HG03060 (cell line): ENCODE data around the gene TMIGD1.
"Not testable (repeated sequence)": the region's sequence is repeated elsewhere in the genome, so short reads cannot be mapped to it uniquely, and the experiment has no call there.

Experiments
- ATAC-seq: cut with Tn5 transposase; IDR thresholded peaks from one replicate; pipeline ENCODE4 v1.9.1; 2021; ENCODE audit warnings: low read depth, moderate number of reproducible peaks; ENCODE audit not compliant: unreplicated experiment

Gene TMIGD1

GRCh38 chr17:30360086-30360808, 26.4 kb upstream of the TMIGD1 start:
- ATAC-seq: no peak

DNA sequence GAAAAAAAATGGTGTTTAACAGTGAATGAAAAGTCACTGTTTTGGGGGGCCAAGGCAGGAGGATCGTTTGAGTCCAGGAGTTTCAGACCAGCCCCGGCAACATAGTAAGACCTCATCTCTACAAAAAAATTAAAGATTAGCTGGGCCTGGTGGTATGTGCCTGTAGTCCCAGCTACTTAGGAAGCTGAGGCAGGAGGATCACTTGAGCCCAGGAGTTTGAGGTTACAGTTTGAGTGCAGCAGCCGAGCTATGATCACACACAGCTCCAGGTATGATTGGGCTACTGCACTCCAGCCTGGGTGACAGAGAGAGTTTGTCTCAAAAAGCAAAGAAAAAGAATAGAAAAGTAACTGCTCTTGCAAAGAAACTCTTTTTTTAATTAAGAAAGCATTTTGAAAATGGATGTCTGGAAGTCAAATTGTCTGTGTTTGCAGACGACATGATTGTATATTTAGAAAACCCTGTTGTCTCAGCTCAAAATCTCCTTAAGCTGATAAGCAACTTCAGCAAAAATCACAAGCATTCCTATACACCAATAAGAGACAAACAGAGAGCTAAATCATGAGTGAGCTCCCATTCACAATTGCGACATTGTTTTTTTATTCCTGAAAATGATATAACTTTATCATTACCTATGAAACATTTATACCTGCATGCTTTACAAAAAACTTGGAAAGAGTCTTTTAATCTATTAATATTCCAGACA, 24.4 kb upstream of the TMIGD1 start:
- no peak for ATAC-seq

DNA sequence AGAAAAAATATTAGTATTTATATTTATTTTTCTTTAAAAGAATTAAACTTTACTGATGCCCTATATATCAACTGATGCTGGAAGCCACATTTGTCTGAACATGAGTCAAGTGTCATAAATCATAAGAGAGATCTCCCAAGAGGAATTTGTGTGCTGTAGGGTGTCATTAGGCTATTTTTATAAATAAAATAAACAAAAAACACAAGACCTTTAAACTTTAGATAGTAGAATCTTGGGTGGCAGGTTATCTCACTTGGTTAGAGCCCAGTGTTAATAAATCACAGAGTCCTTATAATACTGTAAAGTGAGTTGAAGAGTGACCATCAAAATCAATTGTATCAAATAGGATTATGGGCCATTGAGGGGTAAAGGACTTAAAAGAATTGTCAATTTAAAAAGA, 23.6 kb upstream of the TMIGD1 start:
- ATAC-seq: no peak

DNA sequence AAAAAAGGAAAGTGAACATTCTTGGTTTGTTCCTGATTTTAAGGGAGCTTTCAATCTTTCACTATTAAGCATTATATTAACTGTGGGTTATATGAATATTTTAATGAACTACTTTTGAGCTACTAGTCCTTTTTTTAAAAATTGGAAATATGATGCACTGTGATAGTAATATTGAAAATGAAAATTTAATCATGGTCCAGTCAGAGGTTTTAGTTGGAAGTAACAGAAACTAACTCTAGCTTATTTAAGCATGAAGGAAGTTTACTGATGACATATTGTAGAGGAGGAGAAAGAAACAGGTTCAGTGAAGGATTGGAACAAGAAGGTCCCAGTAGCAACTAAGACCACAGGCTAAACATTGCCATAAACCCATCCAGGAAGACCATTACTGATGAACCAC, 20.8 kb upstream of the TMIGD1 start:
- no peak for ATAC-seq

- no peak for ATAC-seq
These were observed 18.5 kb upstream of the TMIGD1 start for GRCh38 chr17:30352240-30352814.

- ATAC-seq: no peak
These were observed 17.9 kb upstream of the TMIGD1 start for GRCh38 chr17:30351735-30352134.

- not testable (repeated sequence) for ATAC-seq
These were observed 17.4 kb upstream of the TMIGD1 start for GRCh38 chr17:30351263-30351662.

DNA sequence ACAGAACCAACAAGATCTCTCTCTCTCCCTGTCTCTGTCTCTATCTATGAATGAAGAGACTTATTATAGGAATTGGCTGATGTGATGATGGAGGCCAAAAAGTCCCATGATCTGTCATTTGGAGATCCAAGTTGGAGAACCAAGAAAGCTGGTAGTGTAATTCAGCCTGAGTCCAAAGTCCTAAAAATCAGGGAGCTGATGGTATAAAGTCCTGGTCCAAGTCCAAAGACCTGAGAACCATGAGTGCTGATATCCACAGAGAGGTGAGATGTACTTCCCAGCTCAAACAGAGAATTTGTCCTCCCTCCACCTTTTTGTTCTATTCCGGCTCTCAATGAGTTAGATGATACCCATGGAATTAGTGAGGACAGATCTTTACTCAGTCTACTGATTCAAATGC, 15.4 kb upstream of the TMIGD1 start:
- ATAC-seq: no peak

GRCh38 chr17:30347488-30347887, 13.6 kb upstream of the TMIGD1 start:
- ATAC-seq: no peak

DNA sequence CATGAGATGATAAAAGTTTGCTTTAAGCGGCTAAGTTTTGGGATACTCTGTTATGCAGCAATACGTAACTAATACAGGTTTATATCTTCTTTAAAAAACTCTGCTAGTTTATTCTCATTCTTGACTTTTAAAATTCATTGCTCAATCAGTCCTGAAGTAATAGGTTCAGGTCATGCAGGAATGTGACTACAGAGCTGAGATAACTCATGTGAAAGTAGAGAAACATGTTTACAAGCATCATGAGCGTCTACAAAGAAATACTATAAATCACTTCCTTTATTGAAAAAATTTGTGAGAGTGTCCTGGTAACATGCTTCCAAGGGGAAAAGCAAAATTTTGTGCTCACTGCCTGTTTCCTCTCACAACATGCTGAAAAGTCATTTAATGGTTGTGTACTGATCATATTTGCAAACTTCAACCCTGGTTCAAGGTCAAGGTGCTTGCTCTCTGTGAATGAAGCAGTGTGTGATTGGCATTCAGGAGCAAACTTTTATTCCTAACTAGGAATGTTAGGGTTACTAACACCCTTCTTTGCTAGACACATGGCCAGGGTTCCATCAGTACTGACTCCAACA, 12.5 kb upstream of the TMIGD1 start:
- ATAC-seq: no peak

- no peak for ATAC-seq
These were observed 11.7 kb upstream of the TMIGD1 start for GRCh38 chr17:30345527-30346075.

DNA sequence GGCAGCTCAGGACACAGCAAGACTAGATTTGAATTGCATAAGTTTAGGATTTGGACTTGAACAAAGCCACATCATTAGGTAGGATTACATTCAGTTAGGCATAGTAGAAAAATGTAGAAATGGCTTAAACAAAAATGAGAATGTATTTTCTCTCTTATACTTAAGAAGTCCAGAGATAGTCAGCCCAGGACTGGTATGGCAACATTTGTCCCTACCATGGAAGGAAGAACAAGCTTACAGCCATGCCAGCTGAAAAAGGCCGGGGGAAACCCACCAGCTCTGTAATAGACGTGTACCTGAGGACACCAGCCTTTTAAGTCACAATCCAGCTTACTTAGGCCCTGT, 11.2 kb upstream of the TMIGD1 start:
- ATAC-seq: no peak

DNA sequence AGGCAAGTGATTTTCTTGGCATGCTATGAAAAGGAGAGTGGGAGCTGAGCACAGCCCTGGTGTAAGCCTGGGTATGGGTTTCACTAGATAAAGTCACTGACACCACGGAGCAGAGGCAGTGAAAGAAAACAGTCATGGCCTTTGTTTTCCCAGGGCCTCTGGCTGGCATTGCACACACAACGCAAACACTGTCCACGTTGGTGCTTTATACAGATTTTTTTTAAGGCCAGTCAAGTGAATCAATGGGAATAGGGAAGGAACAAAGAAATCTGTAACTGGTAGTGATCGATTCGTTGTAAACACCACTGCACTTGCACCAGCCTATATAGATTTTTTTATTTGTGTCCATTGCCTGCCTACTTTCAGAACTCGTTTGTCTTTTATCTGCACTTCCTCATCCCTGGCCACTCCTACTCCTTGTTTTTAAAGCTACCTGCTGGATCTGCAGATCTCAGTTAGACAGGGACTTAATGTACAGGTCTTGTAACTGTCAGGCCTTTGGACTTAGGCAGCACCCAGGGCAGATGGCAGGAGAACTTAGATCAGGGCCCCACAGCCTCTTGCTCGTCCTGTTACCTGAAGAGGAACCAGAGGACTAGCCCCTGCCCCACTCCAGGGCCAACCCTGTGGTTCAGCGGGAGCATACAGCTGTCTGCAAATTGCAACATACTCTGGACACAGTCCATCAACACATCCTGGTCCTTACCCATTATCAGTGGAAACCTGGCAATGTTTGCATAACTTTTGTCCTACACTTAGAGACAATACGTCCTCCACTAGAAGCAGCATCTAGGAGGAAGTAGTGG, 10.6 kb upstream of the TMIGD1 start:
- no peak for ATAC-seq

- ATAC-seq: no peak
These were observed 9.9 kb upstream of the TMIGD1 start for GRCh38 chr17:30343796-30344195.

GRCh38 chr17:30343244-30343643, 9.4 kb upstream of the TMIGD1 start:
- ATAC-seq: not testable (repeated sequence)

- no peak for ATAC-seq
These were observed 7.9 kb upstream of the TMIGD1 start for GRCh38 chr17:30341703-30342249.

- ATAC-seq: no peak
These were observed 7.0 kb upstream of the TMIGD1 start for GRCh38 chr17:30340801-30341356.

GRCh38 chr17:30339086-30339485, 5.2 kb upstream of the TMIGD1 start:
- no peak for ATAC-seq

- no peak for ATAC-seq
These were observed 3.6 kb upstream of the TMIGD1 start for GRCh38 chr17:30337393-30337999.
